HG03575 (cell line): ENCODE data around the gene KLF8.

Experiments used
- ATAC-seq: cut with Tn5 transposase; IDR thresholded peaks from one replicate; pipeline ENCODE4 v1.9.1; 2021; ENCODE audit not compliant: unreplicated experiment, insufficient number of reproducible peaks, low FRiP score; ENCODE audit errors: extremely low read depth

Gene KLF8

GRCh38 chrX:56288608-56289007 is 56.5 kb downstream of the KLF8 start:
- ATAC-seq = no peak

- ATAC-seq = no peak
Measured at GRCh38 chrX:56289449-56289848, 57.3 kb downstream of the KLF8 start.

- no peak for ATAC-seq
Measured at GRCh38 chrX:56308726-56309125, 76.6 kb downstream of the KLF8 start.

GRCh38 chrX:56309881-56310280 is 77.7 kb downstream of the KLF8 start:
- ATAC-seq = no peak

- ATAC-seq = no peak
Measured at GRCh38 chrX:56310581-56310980, 78.4 kb downstream of the KLF8 start.

GRCh38 chrX:56313308-56313707 is 81.2 kb downstream of the KLF8 start:
- ATAC-seq = no peak

GRCh38 chrX:56314334-56314733 is 82.2 kb downstream of the KLF8 start:
- no peak for ATAC-seq

- no peak for ATAC-seq
Measured at GRCh38 chrX:56318076-56318475, 85.9 kb downstream of the KLF8 start.

- no peak for ATAC-seq
Measured at GRCh38 chrX:56319165-56319564, 87.0 kb downstream of the KLF8 start.
